GM19324 (cell line): ENCODE measurements around the gene FHIT.

Experiments used
- ATAC-seq: cut with Tn5 transposase; IDR thresholded peaks from one replicate; pipeline ENCODE4 v1.9.1; 2021; ENCODE audit warnings: mild to moderate bottlenecking, moderate library complexity; ENCODE audit not compliant: unreplicated experiment, low FRiP score

Gene FHIT

DNA sequence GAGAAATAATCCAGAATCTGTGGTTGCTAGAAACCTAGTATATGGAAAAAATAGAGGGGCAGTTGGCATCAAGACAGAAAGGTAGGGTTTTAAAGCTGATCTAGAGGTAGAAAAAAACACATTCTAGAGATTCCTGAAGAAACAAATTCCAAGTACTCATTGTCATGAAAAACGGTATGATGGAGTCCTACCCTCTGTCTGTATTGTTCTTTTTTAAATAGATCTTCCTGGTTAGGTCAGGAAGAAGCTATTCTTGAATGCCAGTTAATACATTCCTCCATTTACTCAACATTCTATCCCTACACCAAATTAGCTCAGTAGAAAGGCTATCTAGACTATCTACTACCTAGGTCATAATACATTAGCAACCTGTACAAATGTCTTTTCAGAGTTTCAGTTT is 364.7 kb downstream of the FHIT start:
- ATAC-seq: no peak

DNA sequence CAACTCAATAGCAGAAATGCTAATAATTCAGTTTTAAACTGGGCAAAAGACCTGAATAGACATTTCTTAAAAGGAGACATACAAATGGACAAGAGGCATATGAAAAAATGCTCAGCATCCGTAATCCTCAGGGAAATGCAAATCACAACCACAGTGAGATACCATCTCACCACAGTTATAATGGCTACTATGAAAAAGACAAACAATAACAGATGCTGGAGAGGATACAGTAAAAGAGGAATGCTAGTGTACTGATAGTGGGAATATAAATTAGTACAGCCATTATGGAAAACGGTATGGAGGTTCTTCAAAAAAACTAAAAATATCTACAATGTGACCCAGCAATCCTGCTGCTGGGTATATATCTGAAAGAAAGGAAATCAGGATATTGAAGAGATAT is 367.2 kb downstream of the FHIT start:
- ATAC-seq: no peak

DNA sequence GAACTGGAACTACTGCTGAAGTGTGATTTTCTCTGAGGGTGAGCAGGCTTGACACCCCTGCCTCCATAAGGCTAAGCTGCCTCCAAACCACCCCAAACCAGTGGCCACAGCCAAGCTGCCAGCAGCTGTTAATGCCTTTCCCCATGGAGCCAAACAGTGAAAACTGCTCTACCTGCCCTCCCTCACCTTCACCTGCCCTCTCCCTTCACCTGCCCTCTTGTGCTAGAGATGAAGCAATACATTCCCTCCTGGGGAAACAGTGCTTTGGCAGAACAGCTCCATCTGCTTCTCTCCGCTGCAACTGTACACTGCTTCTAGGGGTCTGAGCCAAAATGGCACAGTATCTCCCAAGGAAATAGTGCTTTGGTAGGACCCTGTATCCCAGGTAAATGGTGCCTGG is 374.1 kb downstream of the FHIT start:
- ATAC-seq: no peak

DNA sequence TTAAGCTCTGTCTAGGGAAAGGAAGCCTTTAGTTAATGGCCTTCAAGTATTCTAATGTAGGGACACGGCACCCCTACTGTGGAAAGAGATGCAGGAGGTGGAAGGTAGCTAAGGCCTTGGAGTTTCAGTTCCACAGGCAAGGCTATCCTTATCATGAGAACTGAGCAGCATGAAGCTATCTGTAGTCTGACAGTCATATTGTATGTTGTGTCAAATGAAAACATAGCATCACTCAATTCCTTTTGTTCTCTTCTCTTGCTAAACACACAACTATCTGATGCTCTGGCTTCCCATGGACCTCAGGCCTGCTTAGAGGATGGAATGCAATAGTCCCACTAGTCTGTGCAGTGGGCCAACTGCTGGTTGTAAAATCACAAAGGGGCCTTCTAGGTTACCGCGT is 380.9 kb downstream of the FHIT start:
- ATAC-seq: no peak

DNA sequence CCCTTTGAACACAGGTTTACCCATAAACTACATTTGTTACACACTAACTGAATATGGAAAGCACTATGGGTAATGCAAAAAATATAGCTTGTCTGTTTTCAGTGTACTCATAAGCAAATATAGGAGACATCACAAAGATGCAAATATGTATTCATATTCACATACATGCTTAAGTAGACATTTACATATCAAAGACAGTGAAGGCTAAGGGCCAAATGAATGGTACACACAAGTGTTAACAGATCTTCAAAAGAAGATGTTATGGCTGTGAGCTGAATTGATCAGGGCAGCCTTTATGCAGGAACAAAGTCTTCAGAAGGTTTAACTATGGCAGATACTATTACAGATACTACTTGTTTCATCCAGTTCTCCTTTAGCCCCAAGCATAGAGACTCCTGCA is 384.1 kb downstream of the FHIT start:
- ATAC-seq: no peak

DNA sequence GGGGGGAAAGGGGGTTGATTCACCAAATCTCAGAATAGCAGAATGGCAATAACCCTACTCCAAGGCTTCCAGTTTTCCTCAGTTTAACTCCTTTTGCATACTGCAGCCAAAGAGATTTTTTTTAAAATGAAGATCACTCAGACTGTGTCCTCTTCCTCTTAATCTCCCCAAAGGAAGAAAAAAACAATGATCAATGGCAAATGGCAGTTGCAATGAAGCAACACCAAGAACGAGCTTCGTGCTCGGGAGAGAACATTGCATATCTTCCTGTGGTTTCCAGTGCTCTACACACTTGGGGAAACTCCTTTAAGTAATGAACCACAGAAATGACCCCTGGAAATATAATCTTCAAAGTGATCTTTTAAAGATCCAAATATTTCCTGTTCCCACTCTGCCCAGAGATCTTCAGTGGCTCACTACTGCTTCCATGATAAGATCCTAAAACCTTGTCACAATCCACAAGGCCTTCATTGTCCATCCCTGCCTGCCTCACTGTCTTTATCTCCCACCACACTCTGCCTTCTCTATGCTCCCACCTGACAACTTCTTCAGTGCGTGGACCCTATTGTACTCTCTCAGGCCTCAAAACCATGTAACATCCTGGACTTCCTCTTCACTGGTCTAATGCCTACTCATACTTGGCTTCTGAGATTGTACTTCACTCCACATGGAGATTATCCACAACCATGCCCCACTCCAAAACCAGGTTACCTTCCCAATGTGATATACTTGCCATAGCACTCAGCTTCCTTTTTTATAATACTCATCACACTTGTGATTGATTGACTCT is 394.8 kb downstream of the FHIT start:
- no peak for ATAC-seq

DNA sequence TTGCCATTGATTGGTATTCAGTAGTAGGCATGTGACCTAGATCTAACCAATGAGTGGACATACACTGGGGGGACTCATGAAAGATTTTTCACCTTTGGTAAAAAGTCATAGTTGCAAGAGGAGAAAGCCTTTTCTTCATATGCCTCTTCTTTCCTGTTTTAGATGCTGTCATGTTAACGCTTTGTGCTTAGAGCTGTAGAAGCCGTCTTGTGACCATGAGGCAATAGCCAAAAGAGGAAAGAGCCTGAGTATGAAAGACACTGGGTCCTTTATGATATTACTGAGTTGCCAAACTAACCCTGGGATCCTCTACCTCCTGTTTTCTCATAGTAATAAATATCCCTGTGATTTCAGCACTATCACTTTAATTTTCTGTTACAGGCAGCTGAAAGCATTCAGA is 396.0 kb downstream of the FHIT start:
- ATAC-seq: no peak

DNA sequence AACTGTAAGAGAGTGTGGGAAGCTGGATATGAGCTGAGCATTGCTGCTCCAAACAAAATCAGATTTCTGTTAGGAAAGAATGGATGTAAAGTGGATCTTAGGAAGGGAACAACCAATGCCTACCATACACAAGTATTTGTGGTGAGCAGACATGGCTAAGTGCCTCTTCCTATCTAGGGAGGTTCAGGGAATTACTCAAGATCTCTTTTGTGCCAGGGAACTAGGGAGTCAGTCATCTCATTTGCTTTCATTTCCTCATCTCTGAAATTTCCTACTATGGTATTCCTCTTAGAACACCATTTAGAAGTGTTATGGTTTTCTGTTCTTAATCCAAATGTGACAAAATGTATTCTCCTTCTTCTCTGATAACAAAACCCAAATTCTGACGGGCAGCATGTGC is 396.5 kb downstream of the FHIT start:
- no peak for ATAC-seq

DNA sequence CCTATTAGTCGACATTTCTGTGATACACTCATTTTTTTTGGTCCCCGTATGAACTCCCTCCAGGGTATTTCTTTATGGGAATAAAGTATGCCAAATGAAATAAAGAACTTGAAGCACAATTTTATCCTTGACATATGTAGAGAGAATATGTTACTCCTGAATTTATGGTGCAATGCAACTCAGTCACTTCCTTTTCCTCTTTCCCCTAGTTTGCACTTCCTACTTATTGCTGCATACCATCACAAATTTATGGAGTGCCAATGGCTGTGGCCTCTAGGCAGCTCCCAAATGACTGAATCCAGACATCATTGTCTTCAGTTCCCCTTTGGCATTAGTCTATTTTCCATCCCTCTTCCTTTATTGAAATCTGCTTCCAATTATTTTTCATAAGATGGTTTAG is 403.5 kb downstream of the FHIT start:
- ATAC-seq: no peak

DNA sequence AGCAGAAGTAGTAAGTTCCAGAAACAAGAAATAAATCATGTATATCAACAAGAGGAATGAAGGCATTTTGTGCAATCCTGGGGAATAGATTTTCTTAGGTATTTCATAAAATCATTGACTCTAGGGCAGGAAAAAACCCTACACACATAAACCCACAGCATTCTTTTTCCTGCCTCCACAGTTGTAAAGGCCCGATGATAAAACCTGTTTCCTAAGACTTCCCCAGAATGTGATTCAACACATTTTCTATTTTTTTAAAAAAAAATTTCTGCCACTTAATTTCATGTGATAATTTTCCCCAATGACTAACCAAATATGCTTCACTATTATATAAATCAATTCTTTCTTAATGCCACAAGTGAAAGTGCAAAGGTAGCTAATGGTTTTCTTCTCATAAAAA is 407.0 kb downstream of the FHIT start:
- ATAC-seq: no peak

DNA sequence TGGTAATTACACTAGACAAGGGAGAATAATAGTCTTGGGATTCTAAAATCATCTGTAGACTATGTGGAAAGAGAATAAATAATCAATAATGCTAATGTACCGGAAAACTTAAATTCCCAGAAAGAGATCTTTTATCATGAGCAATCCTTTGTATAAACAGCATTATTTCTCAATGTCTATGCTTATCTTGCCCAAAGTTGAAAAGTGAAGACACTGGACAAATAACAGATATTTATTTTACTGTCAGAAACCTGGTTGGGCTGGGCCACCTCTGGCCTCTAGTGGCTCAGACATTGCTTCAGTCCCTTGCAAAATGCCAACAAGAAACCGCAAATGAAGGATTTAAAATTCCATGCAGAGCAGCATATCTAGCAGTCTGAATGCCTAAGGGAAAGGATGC is 409.9 kb downstream of the FHIT start:
- no peak for ATAC-seq

DNA sequence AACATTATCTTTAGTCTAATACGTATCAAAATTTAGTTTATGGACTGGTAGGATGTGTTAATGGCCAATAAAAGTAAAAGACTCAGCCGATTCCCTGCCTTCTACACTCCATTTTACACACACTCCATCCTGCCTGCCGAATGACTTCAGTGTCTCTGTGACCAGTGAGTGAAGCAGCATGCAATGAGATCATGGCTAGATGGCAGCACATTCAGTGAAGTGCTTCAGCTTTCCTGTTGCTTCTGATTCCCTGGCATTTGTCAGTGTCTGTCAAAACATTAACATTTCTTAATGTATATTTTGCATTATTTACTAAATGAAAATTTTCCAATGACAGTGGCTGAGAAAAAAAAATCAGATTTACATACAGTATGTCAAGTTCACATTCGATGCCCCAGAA is 412.0 kb downstream of the FHIT start:
- no peak for ATAC-seq

DNA sequence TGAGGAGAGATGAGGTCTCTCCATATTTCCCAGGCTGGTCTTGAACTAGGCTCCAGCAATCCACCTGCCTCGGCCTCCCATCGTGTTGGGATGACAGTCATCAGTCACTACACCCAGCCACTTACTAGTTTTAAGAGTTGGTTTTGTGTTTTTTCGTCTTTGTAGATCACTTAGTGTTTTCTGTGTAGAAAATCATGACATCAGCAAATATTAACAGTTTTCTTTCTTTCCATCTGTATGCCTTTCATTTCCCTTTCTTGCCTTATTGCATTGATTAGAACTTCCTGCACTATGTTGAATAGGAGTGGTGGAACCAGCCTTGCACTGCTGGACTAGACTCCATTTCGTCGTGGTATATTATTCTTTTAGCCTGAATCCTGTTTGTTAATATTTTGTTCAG is 415.5 kb downstream of the FHIT start:
- no peak for ATAC-seq

DNA sequence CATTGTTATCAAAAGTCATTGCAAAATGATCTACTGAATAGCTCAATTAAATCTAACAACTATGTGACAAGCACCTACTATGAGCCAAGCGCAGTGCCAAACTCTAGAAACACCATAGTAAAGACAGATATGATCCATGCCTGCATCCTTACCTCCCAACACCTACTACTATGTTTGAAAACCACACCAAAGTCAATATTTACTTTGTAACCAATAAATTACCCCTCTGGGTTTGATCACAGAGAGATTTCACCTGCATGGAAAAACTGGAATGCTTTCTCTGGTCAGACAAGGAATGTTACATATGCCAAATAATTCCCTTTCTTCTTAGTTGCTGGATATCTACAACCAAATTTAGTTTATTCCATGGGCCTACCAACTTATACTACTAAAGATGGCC is 422.2 kb downstream of the FHIT start:
- ATAC-seq: no peak

DNA sequence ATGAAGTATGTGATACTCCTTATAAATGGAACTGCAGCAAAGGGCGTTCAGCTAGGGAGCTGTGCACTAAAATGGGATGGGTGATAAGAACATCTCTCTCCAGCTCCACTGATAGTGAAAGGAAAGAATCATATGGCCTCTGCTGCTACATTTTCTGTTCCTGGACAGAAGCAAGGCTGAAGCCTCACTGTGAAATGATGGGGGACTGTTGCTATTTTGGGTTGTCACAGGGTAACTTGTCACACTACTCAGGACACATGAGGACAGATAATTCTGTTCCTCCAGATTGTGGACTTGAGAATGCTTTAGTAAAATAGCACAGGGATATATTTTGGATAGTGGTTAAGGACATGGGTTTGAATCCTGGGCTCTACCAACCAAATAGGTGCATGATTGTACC is 423.6 kb downstream of the FHIT start:
- no peak for ATAC-seq

DNA sequence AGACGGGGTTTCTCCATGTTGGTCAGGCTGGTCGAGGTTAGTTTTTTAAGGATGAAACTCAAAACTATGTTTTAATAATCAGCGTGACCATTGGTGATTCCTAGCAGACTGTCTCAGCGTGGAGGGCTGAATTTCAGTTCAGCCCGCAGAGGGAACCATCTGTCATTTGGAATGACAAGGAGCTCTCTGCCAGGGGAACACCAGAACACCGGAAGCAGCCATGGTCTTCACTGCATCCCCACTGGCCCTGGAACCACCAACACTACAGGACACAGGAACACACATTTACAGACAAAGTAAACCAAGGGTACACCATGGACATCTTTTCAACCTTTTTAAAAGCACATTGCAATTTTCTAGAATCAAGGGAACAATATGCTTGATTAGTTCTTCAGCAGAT is 424.7 kb downstream of the FHIT start:
- no peak for ATAC-seq

DNA sequence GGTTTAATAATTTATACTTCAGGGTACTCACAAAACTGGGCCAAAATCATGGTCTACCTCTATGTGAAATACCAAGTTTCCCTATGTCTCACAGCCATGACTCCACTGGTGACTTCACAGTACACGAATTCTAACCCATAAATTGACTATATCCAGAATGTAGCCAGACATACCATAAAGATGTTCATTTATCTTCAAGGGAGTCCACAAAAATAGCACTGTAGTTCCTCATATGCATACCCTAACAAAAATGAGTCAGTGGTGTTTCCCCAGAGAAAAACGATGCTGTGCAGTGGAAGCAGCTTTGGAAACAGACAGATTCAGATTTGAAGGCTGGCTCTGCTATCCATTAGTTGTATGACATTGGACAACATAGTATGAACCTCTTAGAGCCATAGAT is 438.8 kb downstream of the FHIT start:
- ATAC-seq: no peak

DNA sequence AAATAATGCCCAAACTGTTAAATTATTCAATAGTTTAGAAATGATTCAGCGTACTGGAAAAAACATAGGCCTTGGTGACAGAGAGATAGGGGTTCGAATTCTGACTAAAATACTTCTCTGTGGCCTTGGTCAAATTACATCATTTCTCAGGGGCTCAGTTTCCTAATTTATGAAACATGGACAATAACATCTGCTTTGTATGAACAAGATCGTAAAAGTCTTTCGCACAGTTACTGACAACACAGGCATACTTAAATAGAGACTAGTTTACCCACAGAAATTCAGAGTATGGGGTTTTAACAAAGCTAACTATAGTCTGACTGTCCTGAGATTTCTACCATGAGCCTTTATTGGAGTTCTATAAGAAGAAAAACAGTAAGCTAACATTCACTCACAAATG is 440.4 kb downstream of the FHIT start:
- ATAC-seq: no peak

DNA sequence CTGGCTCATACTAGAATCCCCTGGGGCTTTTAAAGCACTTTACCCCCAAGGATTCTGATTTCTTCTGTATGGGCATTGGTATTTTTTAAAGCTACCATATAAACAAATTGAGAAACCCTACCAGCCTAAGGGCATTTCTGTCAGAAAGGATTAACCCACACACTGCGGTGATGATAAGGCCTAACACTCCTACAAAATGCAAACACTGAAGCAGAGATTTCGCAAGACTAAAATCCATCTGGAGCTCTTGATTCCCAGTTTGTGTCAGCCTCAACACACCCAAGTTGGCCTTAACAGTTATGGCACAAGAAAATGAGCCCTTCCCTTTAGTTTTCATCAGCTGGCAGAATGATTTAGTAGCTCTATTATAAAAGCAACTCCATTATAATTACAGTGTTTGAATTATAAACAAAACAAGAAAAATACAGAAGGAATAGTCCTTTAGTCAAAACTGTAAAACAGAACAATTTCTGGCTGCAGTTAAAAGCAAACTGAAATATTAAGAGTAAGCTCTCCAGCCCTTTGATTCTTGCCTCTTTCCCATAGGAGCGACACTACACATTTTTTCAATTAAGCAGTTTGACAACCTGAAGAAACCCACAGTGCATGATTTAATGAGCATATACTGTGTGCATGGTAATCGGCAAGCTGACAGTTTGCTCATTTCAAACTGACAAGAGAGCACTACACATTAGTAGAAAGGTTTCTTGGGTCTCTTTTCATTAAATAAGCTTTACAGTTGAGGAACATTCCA is 441.2 kb downstream of the FHIT start:
- ATAC-seq: no peak

DNA sequence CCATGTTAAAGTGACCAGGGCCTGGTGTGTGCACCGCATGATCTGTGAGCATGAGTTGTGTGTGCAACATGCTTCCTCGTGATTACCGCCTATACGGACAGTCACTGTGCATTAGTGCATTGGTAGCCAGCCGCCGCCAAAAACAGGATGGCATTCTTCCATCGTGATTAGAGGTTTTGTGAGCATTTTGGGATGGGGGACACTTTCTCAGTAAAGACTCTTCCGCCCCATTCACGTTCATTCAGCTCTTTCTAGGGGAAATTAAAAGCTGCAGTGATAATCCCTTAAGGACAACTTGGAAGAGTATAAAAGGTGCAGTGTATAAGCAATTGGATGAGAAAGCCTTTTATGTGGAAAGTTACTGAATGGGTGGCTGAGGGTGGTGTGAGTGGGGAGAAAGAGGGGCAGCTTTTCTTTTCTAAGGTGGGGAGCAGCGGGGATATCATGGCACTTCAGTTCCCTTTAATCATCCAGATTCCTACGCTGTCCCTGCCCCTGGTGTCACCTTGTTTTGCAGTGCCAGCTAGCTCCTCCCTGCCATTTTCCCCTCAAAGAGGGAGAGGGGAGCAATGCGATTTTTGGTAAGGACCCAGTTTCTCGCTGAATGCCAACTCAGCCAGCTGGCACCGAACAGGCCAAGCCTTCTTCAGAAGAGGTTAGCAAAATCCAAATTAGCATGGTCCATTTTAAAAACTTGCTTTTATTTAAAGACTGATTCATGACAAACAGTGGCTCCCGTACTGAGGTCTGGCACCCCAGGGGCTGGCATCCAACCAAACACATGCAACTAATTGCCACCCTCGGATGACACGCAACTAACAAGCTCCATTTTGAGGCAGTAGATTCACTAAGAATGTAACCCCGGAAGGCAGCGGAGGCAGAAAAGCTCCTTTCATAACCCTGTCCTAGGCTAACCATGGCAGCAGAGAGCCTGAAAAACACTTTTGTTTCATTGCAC is 447.8 kb downstream of the FHIT start:
- ATAC-seq: no peak

DNA sequence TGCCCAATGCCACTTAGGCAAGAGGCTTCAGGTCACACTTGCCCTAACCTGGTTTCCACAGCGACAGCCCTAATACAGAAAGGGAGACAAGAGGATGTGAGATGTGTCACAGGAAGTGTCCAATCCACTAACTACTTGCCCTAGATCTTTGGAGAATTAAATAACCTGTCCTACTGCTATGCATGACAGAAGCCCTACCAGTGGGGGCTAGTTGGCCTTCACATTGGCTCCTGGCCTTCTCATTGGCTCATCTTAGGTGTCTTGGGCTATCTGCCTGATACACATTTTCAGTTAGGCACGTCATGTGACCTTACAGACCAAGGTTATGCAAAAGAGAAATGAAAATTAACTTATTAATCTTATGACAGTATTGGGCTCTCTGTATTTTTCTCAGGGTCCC is 449.9 kb downstream of the FHIT start:
- no peak for ATAC-seq
